ENCODE data around the gene ANGPTL4. TPM values are rescaled to one million over a fixed set of nuclear protein-coding genes. Genes with fewer than 3 reads are reported as not detected.
A peak's percentile ranks its signal among the peaks of the same experiment; 100 is the strongest.

ANGPTL4 gene
- total and polyA plus RNA-seq, 9 of the 15 experiments (the other 6 are each of a cell fraction or from before 2014, with no cell fraction given) = 0.05 to 0.77 (median 0.22) TPM; not detected in 4

DNA sequence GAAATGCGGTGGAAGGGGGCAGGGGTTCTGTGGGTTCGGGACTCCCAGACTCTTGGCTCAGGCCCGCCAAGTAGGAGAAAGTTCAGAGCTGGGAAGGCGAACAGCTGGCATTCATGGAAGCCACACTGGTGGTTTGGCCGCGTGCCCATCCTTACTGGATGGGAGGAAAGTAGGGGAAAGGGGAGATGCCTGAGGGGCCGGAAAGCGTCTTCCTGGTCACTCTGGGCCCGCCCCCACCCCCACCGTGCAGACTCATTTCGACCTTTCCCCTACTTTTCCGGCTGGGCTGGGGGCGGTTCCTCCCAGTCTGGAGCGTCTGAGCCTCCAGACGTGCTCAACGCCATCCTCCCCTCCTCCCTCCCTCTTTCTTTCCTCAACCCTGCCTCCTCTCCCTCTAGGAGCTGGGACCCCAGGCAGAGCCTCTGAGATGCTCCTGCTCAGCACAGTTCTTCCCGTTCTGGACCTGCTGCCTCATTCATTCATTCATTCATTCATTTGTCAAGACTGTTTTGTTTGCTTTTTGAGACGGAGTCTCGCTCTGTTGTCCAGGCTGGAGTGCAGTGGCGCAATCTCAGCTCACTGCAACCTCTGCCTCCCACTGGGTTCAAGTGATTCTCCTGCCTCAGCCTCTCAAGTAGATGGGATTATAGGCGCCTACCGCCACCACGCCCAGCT lies 3.5 kb downstream of the ANGPTL4 start (continued):
- TF ChIP-seq PCBP2 (IDR thresholded peaks at IDR 0.05; ENCODE audit: low read depth, low read length, poor library complexity, severe bottlenecking) (no peak), RFX1 (IDR thresholded peaks at IDR 0.05) (no peak), KHSRP (IDR thresholded peaks at IDR 0.05) (no peak), CREB1 (IDR thresholded peaks at IDR 0.05) (no peak), CREB1 (CRISPR knock-in tag; IDR thresholded peaks at IDR 0.05) (no peak), ZNF507 (tag; conservative IDR thresholded peaks at IDR 0.05) (no peak), MCM3 (IDR thresholded peaks at IDR 0.05) (no peak), ZNF121 (CRISPR knock-in tag; conservative IDR thresholded peaks at IDR 0.05) (peak; percentile 96), SMARCA5 (IDR thresholded peaks at IDR 0.05) (peak; percentile 59; the same call in 1 of the 2 replicates), ZNF408 (CRISPR knock-in tag; IDR thresholded peaks at IDR 0.05; ENCODE audit: low read depth) (no peak), MBD2 (IDR thresholded peaks at IDR 0.05; ENCODE audit: borderline replicate concordance, low read depth) (no peak), ZNF184 (CRISPR knock-in tag; IDR thresholded peaks at IDR 0.05) (no peak), RFX5 (IDR thresholded peaks at IDR 0.05; ENCODE audit: low read depth, low read length) (no peak), BRCA1 (IDR thresholded peaks at IDR 0.05) (no peak), BRCA1 (CRISPR knock-in tag; IDR thresholded peaks at IDR 0.05) (no peak), GATAD2A (IDR thresholded peaks at IDR 0.05) (no peak), ZNF57 (CRISPR knock-in tag; IDR thresholded peaks at IDR 0.05) (no peak), NFE2L1 (tag; IDR thresholded peaks at IDR 0.05; ENCODE audit: borderline replicate concordance, low read depth) (no peak), ZNF263 (CRISPR knock-in tag; IDR thresholded peaks at IDR 0.05; ENCODE audit: borderline replicate concordance) (peak; percentile 62), PATZ1 (CRISPR knock-in tag; IDR thresholded peaks at IDR 0.05; ENCODE audit: borderline replicate concordance) (no peak)
- TF ChIP-seq, protein P1, sequence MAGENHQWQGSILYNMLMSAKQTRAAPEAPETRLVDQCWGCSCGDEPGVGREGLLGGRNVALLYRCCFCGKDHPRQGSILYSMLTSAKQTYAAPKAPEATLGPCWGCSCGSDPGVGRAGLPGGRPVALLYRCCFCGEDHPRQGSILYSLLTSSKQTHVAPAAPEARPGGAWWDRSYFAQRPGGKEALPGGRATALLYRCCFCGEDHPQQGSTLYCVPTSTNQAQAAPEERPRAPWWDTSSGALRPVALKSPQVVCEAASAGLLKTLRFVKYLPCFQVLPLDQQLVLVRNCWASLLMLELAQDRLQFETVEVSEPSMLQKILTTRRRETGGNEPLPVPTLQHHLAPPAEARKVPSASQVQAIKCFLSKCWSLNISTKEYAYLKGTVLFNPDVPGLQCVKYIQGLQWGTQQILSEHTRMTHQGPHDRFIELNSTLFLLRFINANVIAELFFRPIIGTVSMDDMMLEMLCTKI (IDR thresholded peaks at IDR 0.05; ENCODE audit: partially characterized antibody) = no peak
- TF ChIP-seq, protein P2, sequence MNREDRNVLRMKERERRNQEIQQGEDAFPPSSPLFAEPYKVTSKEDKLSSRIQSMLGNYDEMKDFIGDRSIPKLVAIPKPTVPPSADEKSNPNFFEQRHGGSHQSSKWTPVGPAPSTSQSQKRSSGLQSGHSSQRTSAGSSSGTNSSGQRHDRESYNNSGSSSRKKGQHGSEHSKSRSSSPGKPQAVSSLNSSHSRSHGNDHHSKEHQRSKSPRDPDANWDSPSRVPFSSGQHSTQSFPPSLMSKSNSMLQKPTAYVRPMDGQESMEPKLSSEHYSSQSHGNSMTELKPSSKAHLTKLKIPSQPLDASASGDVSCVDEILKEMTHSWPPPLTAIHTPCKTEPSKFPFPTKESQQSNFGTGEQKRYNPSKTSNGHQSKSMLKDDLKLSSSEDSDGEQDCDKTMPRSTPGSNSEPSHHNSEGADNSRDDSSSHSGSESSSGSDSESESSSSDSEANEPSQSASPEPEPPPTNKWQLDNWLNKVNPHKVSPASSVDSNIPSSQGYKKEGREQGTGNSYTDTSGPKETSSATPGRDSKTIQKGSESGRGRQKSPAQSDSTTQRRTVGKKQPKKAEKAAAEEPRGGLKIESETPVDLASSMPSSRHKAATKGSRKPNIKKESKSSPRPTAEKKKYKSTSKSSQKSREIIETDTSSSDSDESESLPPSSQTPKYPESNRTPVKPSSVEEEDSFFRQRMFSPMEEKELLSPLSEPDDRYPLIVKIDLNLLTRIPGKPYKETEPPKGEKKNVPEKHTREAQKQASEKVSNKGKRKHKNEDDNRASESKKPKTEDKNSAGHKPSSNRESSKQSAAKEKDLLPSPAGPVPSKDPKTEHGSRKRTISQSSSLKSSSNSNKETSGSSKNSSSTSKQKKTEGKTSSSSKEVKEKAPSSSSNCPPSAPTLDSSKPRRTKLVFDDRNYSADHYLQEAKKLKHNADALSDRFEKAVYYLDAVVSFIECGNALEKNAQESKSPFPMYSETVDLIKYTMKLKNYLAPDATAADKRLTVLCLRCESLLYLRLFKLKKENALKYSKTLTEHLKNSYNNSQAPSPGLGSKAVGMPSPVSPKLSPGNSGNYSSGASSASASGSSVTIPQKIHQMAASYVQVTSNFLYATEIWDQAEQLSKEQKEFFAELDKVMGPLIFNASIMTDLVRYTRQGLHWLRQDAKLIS (CRISPR knock-in tag; IDR thresholded peaks at IDR 0.05) = no peak
